Measurements from ENCODE around the gene FGD2. TPM values are rescaled to one million over a fixed set of nuclear protein-coding genes. Genes with fewer than 3 reads are reported as not detected.

Gene FGD2
- total RNA-seq, 4 donors from 2014 or later, result 0.39 to 6.2 (median 5.0) TPM

DNA sequence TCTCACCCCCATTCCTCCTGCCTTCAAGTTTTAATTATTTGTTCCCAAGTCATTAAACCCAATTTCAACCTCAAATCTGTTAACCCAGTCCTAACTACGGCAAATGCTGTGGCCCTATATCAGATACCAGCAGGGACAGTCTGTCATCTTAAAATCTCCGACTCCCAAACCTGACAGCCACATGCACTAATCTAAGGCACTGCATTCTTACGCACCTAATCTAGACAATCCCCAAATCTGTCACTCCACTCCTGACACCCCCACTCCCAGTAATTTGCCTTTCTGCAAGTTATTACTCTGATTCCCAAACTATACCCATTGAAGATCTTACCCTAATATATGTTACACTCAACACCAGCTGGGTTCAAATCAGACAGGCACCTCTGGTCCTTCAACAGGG is 21.9 kb upstream of the FGD2 start:
- Histone ChIP-seq H3K9me3 (no peaks in the 10 kb centered on the region), H3K27me3 (no peaks in the 10 kb centered on the region), H3K4me3 (no peak overlapping the region), H3K27ac (peak overlapping the region in 2 of 4 donors; percentile 14 to 92), H3K36me3 (peaks cover 0 to under 1% of the 10 kb centered on the region in 2 donors), H3K4me1 (peaks cover 54 to 62% of the 10 kb centered on the region in 2 donors)
- intact Hi-C loops (cut with DNase I; ENCODE audit: low total_unique reads), result loop anchor here (10.0 kb wide), 1 partner anchor 389 kb away; the partner anchor contains the start of gene SRSF3
- DNase-seq (no peak), ATAC-seq (no peak)
- TF ChIP-seq POLR2A (IDR thresholded peaks at IDR 0.05) (no peak), CTCF (IDR thresholded peaks at IDR 0.05 in 4 of 5, conservative IDR thresholded peaks at IDR 0.05 in 1 of 5) (no peak)
- in situ Hi-C loops (cut with MboI; ENCODE audit: low sequenced_read_pairs in 4 of 4), result loop anchor here in 1 of 4 donors (10.0 kb wide), 1 partner anchor 99 kb away; the partner anchor contains the start of gene C6orf89

DNA sequence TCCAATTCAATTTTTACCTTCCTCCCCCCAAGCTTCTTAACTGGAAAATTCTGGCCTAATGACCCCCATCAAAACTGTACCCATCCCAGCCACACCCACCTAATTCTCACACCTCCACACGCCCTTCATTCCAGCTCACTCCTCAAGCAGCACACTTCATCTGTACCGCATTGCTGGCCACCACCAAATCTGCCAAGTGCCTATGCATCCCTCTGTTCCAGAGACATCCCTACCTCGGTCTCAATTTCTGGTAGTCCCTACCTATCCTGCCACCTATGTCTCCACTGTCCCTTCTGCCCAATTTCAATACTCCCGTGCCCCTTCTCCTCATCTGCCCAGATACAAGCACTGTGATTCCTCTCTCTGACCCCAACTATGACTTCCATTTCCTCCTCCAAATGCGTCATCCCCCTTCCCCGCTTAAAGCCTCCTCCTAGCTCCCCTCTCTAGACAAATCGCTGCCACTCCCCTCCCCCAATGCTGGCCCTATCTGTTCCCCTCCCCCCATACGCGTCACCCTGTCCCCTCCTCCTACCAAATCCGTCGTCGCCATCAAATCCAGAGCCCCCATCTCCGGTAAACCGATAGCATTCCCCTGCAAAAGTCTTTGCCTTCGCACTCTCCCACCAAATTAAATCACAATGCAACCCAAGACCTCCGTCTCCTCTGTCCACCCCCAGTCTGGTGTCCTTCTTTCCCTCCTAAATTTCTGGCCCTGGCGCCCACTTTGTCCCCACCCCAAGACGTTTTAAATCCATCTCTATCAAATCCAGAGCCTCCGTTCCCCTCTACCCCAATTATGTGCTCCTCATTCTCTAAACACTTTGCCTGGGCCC is 20.7 kb upstream of the FGD2 start:
- intact Hi-C loops (cut with DNase I; ENCODE audit: low total_unique reads), result loop anchor here (5.0 to 10.0 kb wide), 3 partner anchors 148 to 542 kb away; partner anchors contain the start of genes KCTD20, PXT1 and SRSF3
- TF ChIP-seq POLR2A (IDR thresholded peaks at IDR 0.05) (no peak), CTCF (IDR thresholded peaks at IDR 0.05 in 4 of 5, conservative IDR thresholded peaks at IDR 0.05 in 1 of 5) (no peak)
- DNase-seq (peak in 1 of 2 donors; percentile 26), ATAC-seq (no peak)
- H3K36me3 ChIP-seq, result no peaks in the 10 kb centered on the region
- peak overlapping the region; percentile 92 to 99 (median 96) for H3K27ac ChIP-seq
- H3K4me3 ChIP-seq, result peak overlapping the region; percentile 96 to 99 (median 98)
- no peaks in the 10 kb centered on the region for H3K9me3 ChIP-seq
- peaks cover 45 to 49% of the 10 kb centered on the region in 2 donors for H3K4me1 ChIP-seq
- H3K27me3 ChIP-seq, result no peaks in the 10 kb centered on the region
- in situ Hi-C loops (cut with MboI; ENCODE audit: low sequenced_read_pairs in 4 of 4), result loop anchor here in 1 of 4 donors (10.0 kb wide), 1 partner anchor 100 kb away; the partner anchor contains the start of gene C6orf89

DNA sequence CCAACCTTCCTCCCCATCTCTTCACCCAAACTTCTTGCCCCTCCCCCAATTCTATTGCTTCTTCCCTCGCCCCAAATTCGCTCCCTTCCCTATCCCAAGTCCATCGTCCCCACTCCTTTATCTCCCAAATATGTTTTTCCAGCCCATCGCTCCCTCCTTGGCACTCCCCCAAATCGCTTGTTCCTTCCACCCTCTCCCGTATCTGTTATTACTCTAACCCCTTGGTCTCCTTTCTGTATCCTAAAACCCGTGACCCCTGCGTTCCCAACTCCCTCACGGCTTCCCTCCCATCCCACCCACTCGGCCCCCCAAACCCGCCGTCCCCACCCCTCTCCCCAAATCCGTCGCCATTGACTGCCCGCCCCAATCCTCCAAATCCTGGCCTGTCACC is 20.0 kb upstream of the FGD2 start:
- DNase-seq (no peak), ATAC-seq (no peak)
- Histone ChIP-seq H3K27me3 (no peaks in the 10 kb centered on the region), H3K36me3 (no peaks in the 10 kb centered on the region), H3K9me3 (no peaks in the 10 kb centered on the region), H3K4me1 (peaks cover 39 to 43% of the 10 kb centered on the region in 2 donors), H3K4me3 (peak overlapping the region; percentile 96 to 99 (median 98)), H3K27ac (peak overlapping the region; percentile 92 to 99 (median 96))
- intact Hi-C loops (cut with DNase I; ENCODE audit: low total_unique reads), result loop anchor here (5.0 to 10.0 kb wide), 3 partner anchors 147 to 543 kb away; partner anchors contain the start of genes KCTD20, PXT1 and SRSF3
- no peak for TF ChIP-seq CTCF (IDR thresholded peaks at IDR 0.05 in 4 of 5, conservative IDR thresholded peaks at IDR 0.05 in 1 of 5)
- TF ChIP-seq POLR2A (IDR thresholded peaks at IDR 0.05), result no peak
- in situ Hi-C loops (cut with MboI; ENCODE audit: low sequenced_read_pairs in 4 of 4), result loop anchor here in 1 of 4 donors (10.0 kb wide), 1 partner anchor 101 kb away; the partner anchor contains the start of gene C6orf89

- H3K4me3 ChIP-seq, result peak within 1 kb of the TSS; percentile 96 to 99 (median 98)
- H3K36me3 ChIP-seq, result no peaks in the 10 kb centered on the region
- ATAC-seq, result peak; percentile 95 to 96
- H3K27ac ChIP-seq, result peak within 1 kb of the TSS; percentile 92 to 99 (median 96)
- H3K4me1 ChIP-seq, result peaks cover 33 to 37% of the 10 kb centered on the region in 2 donors
- no peaks in the 10 kb centered on the region for H3K9me3 ChIP-seq
- in situ Hi-C loops (cut with MboI; ENCODE audit: low sequenced_read_pairs in 4 of 4) (loop anchor here in 1 of 4 donors (10.0 kb wide), 1 partner anchor 101 kb away; the partner anchor contains the start of gene C6orf89), intact Hi-C loops (cut with DNase I; ENCODE audit: low total_unique reads) (loop anchor here (5.0 to 10.0 kb wide), 3 partner anchors 146 to 544 kb away; partner anchors contain the start of genes KCTD20, PXT1 and SRSF3)
- TF ChIP-seq POLR2A (IDR thresholded peaks at IDR 0.05), result peak; percentile 97 to 98
- peak in 2 of 5 experiments; percentile 29 to 34 for TF ChIP-seq CTCF (IDR thresholded peaks at IDR 0.05 in 4 of 5, conservative IDR thresholded peaks at IDR 0.05 in 1 of 5)
- peak; percentile 84 to 88 for DNase-seq
- no peaks in the 10 kb centered on the region for H3K27me3 ChIP-seq
Measured at GRCh38 chr6:36985808-36986703, 19.4 kb upstream of the FGD2 start, which contains the start of gene MTCH1. Gene MTCH1, minus strand, starts transcription at chr6:36986196. Its CDS starts 23 bp downstream, at chr6:36986173.

All from gastrocnemius medialis (tissue), 4 donors.